HepG2 (cell line): ENCODE measurements around the gene STATH. TPM values are rescaled to one million over a fixed set of nuclear protein-coding genes. Genes with fewer than 3 reads are reported as not detected.

Experiments
- ATF5 ChIP-seq: sonication (generic); formaldehyde crosslinking; IDR thresholded peaks from 2 replicates; pipeline ENCODE4 v1.4.0; 2020; ENCODE audit warnings: mild to moderate bottlenecking, low read depth, missing genetic modification reagents
- BRD4 ChIP-seq: sonication (generic); formaldehyde crosslinking; IDR thresholded peaks from 2 replicates; pipeline ENCODE4 v1.4.0; 2020; ENCODE audit warnings: missing genetic modification reagents
- GABPB1 ChIP-seq: IDR thresholded peaks from 2 replicates; pipeline ENCODE4 v1.6.1; 2016; ENCODE audit warnings: mild to moderate bottlenecking, missing genetic modification reagents, moderate library complexity, missing compliant biosample characterization
- IRX3 ChIP-seq: sonication (generic); formaldehyde crosslinking; IDR thresholded peaks from 2 replicates; pipeline ENCODE4 v1.8.1; 2023; ENCODE audit warnings: mild to moderate bottlenecking, low read depth, missing genetic modification reagents, borderline replicate concordance
- KLF15 ChIP-seq: sonication (generic); formaldehyde crosslinking; IDR thresholded peaks from 2 replicates; pipeline ENCODE4 v1.8.1; 2023; ENCODE audit warnings: borderline replicate concordance, mild to moderate bottlenecking, inconsistent platforms, missing genetic modification reagents, mixed read lengths
- MAFF ChIP-seq: IDR thresholded peaks from 2 replicates; pipeline ENCODE4 v1.6.1; 2011; ENCODE audit warnings: low read depth, low read length, improper control_type of control experiment
- MEIS2 ChIP-seq: sonication (generic); formaldehyde crosslinking; IDR thresholded peaks from 2 replicates; pipeline ENCODE4 v1.9.0; 2021; ENCODE audit warnings: mild to moderate bottlenecking, missing genetic modification reagents
- MIXL1 ChIP-seq: IDR thresholded peaks from 2 replicates; pipeline ENCODE4 v1.6.1; 2016
- SMAD3 ChIP-seq: sonication (generic); formaldehyde crosslinking; IDR thresholded peaks from 2 replicates; pipeline ENCODE4 v1.4.0; 2020; ENCODE audit warnings: missing genetic modification reagents
- TBX3 ChIP-seq: fragments of 450-650 bp; IDR thresholded peaks from 2 replicates; pipeline ENCODE4 v1.6.1; 2017; ENCODE audit warnings: antibody characterized with exemption, mild to moderate bottlenecking, inconsistent platforms, borderline replicate concordance
- THRA ChIP-seq: sonication (generic); formaldehyde crosslinking; IDR thresholded peaks from 2 replicates; pipeline ENCODE4 v1.4.0; 2020; ENCODE audit warnings: missing genetic modification reagents, borderline replicate concordance
- ZNF121 ChIP-seq: sonication (generic); formaldehyde crosslinking; IDR thresholded peaks from 2 replicates; pipeline ENCODE4 v1.5.0; 2020; ENCODE audit warnings: mild to moderate bottlenecking, missing genetic modification reagents
- polyA plus RNA-seq, 8 experiments: library from polyadenylated mRNA; depleted of rRNA in 3 of 8; stranded (reverse) in 7 of 8; unstranded in 1 of 8; fragments of >200 nt; fragmentation: Illumina TruSeq in 4 of 8; extraction: Trizol in 4 of 8; gene quantifications; 2 replicates each; pipeline versions ENCODE4 v1.2.1 to v1.2.3, GENCODE V29; 2011 to 2016; ENCODE audit warnings: low read depth in 4 of 8, missing spikeins in 1 of 8, mixed read lengths in 1 of 8; ENCODE audit not compliant: insufficient read depth in 1 of 8
- total RNA-seq, 5 experiments: library from RNA; depleted of rRNA; stranded (reverse); fragments of >200 nt; fragmentation: Illumina TruSeq; extraction: Trizol; gene quantifications; 2 replicates each; pipeline ENCODE4 v1.2.3, GENCODE V29; 2016; ENCODE audit warnings: low read depth in 1 of 5
- TF ChIP-seq, protein P1 (sequence below): sonication (generic); formaldehyde crosslinking; IDR thresholded peaks from one replicate; pipeline ENCODE4 v1.5.1; 2020; ENCODE audit warnings: mild to moderate bottlenecking, missing genetic modification reagents; ENCODE audit errors: not compliant biosample characterization
- TF ChIP-seq, protein P2 (sequence below): sonication (generic); formaldehyde crosslinking; IDR thresholded peaks from 2 replicates; pipeline ENCODE4 v1.9.0; 2021; ENCODE audit warnings: missing genetic modification reagents, mild to moderate bottlenecking, borderline replicate concordance

Gene STATH
- total and polyA plus RNA-seq, 2 of the 13 experiments (the other 11 are each of a cell fraction or from before 2014, with no cell fraction given) = not detected

DNA sequence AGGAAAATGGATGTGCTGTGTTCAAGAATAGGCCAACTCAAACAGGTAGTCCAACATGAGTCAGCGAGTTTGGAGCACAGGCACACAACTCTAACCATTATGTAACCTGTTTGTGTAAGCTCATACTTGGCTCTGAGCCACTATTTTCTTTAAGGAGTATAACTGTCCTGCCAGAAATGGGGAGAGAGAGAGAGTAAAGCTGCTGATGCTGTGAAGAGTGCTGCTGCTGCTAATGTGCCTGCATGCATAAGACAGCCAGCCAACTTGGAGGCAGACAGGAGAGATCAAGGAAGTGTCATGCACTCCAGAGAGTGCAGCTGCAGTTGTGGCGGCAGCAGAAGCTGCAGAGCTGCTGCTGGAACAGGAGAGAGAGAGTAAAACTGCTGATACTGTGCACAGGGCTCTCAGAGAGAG, 11.7 kb upstream of the STATH start (continued):
- TF ChIP-seq THRA (CRISPR knock-in tag) (0 out of 2 replicates have a peak, but pooled peaks have one; percentile 23), MEIS2 (no peak), MAFF (peak; percentile 79), IRX3 (no peak), BRD4 (CRISPR knock-in tag) (no peak), ATF5 (CRISPR knock-in tag) (no peak), GABPB1 (CRISPR knock-in tag) (no peak), ZNF121 (CRISPR knock-in tag) (peak; percentile 39; the same call in 1 of the 2 replicates), KLF15 (no peak), TBX3 (no peak), MIXL1 (CRISPR knock-in tag) (peak; percentile 57; the same call in 1 of the 2 replicates), SMAD3 (CRISPR knock-in tag) (peak; percentile 49; the same call in 1 of the 2 replicates)
- TF ChIP-seq, protein P1, sequence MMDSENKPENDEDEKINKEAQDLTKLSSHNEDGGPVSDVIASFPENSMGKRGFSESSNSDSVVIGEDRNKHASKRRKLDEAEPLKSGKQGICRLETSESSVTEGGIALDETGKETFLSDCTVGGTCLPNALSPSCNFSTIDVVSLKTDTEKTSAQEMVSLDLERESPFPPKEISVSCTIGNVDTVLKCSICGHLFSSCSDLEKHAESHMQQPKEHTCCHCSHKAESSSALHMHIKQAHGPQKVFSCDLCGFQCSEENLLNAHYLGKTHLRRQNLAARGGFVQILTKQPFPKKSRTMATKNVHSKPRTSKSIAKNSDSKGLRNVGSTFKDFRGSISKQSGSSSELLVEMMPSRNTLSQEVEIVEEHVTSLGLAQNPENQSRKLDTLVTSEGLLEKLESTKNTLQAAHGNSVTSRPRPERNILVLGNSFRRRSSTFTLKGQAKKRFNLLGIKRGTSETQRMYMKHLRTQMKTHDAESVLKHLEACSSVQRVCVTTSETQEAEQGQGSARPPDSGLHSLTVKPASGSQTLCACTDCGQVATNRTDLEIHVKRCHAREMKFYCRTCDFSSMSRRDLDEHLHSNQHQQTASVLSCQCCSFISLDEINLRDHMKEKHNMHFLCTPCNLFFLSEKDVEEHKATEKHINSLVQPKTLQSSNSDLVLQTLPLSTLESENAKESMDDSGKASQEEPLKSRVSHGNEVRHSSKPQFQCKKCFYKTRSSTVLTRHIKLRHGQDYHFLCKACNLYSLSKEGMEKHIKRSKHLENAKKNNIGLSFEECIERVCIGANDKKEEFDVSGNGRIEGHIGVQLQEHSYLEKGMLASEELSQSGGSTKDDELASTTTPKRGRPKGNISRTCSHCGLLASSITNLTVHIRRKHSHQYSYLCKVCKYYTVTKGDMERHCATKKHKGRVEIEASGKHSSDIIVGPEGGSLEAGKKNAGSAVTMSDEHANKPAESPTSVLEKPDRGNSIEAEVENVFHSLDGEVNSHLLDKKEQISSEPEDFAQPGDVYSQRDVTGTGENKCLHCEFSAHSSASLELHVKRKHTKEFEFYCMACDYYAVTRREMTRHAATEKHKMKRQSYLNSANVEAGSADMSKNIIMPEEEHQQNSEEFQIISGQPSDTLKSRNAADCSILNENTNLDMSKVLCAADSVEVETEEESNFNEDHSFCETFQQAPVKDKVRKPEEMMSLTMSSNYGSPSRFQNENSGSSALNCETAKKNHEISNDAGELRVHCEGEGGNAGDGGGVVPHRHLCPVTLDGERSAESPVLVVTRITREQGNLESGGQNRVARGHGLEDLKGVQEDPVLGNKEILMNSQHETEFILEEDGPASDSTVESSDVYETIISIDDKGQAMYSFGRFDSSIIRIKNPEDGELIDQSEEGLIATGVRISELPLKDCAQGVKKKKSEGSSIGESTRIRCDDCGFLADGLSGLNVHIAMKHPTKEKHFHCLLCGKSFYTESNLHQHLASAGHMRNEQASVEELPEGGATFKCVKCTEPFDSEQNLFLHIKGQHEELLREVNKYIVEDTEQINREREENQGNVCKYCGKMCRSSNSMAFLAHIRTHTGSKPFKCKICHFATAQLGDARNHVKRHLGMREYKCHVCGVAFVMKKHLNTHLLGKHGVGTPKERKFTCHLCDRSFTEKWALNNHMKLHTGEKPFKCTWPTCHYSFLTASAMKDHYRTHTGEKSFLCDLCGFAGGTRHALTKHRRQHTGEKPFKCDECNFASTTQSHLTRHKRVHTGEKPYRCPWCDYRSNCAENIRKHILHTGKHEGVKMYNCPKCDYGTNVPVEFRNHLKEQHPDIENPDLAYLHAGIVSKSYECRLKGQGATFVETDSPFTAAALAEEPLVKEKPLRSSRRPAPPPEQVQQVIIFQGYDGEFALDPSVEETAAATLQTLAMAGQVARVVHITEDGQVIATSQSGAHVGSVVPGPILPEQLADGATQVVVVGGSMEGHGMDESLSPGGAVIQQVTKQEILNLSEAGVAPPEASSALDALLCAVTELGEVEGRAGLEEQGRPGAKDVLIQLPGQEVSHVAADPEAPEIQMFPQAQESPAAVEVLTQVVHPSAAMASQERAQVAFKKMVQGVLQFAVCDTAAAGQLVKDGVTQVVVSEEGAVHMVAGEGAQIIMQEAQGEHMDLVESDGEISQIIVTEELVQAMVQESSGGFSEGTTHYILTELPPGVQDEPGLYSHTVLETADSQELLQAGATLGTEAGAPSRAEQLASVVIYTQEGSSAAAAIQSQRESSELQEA = no peak
- TF ChIP-seq, protein P2, sequence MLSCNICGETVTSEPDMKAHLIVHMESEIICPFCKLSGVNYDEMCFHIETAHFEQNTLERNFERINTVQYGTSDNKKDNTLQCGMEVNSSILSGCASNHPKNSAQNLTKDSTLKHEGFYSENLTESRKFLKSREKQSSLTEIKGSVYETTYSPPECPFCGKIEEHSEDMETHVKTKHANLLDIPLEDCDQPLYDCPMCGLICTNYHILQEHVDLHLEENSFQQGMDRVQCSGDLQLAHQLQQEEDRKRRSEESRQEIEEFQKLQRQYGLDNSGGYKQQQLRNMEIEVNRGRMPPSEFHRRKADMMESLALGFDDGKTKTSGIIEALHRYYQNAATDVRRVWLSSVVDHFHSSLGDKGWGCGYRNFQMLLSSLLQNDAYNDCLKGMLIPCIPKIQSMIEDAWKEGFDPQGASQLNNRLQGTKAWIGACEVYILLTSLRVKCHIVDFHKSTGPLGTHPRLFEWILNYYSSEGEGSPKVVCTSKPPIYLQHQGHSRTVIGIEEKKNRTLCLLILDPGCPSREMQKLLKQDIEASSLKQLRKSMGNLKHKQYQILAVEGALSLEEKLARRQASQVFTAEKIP = no peak
